ENCODE measurements around the gene H2AZ2. TPM values are rescaled to one million over a fixed set of nuclear protein-coding genes. Genes with fewer than 3 reads are reported as not detected.
"Not testable (repeated sequence)": the region's sequence is repeated elsewhere in the genome, so short reads cannot be mapped to it uniquely, and the experiment has no call there.

Gene H2AZ2
- total and polyA plus RNA-seq, 8 donors, result 32.4 to 194 (median 104) TPM

GRCh38 chr7:44867073-44867995 lies 19.4 kb upstream of the H2AZ2 start:
- Histone ChIP-seq H3K27me3 (no peaks in the 10 kb centered on the region), H3K4me3 (no peak overlapping the region), H3K4me1 (no peaks in the 10 kb centered on the region), H3K27ac (peak overlapping the region in 1 of 5 donors; percentile 29), H3K36me3 (no peaks in the 10 kb centered on the region), H3K9me3 (peaks cover 0 to 11% (median 0%) of the 10 kb centered on the region in 4 donors)
- peak in 1 of 3 donors; percentile 31 for TF ChIP-seq POLR2AphosphoS5 (IDR thresholded peaks at IDR 0.05)
- TF ChIP-seq EP300 (IDR thresholded peaks at IDR 0.05), result no peak
- intact Hi-C loops (cut with DNase I; ENCODE audit: low total_unique reads), result no loop called here
- 61 to 72% (median 65%) methylated on average over 4 of the region's 4 CpGs for WGBS, 5 donors
- no peak for DNase-seq

- intact Hi-C loops (cut with DNase I; ENCODE audit: low total_unique reads); H3K9me3 ChIP-seq; H3K4me1 ChIP-seq; H3K4me3 ChIP-seq; H3K27ac ChIP-seq; H3K36me3 ChIP-seq; DNase-seq: not testable (repeated sequence)
- H3K27me3 ChIP-seq, result peaks cover 0 to 10% (median 0%) of the 10 kb centered on the region in 3 donors
- 52 to 63% (median 55%) methylated on average over 4 of the region's 4 CpGs for WGBS, 5 donors
Observed at GRCh38 chr7:44861949-44862348, 14.1 kb upstream of the H2AZ2 start.

- intact Hi-C loops (cut with DNase I; ENCODE audit: low total_unique reads), result loop anchor here (5.0 to 10.0 kb wide), 3 partner anchors 64 to 277 kb away; no protein-coding TSS in a partner anchor
- H3K36me3 ChIP-seq, result no peaks in the 10 kb centered on the region
- no peak for DNase-seq
- no peak overlapping the region for H3K27ac ChIP-seq
- H3K4me1 ChIP-seq, result peaks cover 0 to 9% (median 0%) of the 10 kb centered on the region in 4 donors
- WGBS, 5 donors, result 78 to 89% (median 83%) methylated on average over 2 of the region's 2 CpGs
- peaks cover 0 to 10% (median 0%) of the 10 kb centered on the region in 3 donors for H3K27me3 ChIP-seq
- TF ChIP-seq POLR2AphosphoS5 (IDR thresholded peaks at IDR 0.05), result no peak
- no peak for TF ChIP-seq EP300 (IDR thresholded peaks at IDR 0.05)
- no peak for TF ChIP-seq POLR2A (IDR thresholded peaks at IDR 0.05)
- TF ChIP-seq CTCF (IDR thresholded peaks at IDR 0.05), result peak in 2 of 7 experiments; percentile 12 to 21
- no peak overlapping the region for H3K4me3 ChIP-seq
- no peaks in the 10 kb centered on the region for H3K9me3 ChIP-seq
Observed at GRCh38 chr7:44858161-44858560, 10.3 kb upstream of the H2AZ2 start.

GRCh38 chr7:44854644-44855364 lies 6.9 kb upstream of the H2AZ2 start:
- TF ChIP-seq POLR2AphosphoS5 (IDR thresholded peaks at IDR 0.05) (no peak), CTCF (IDR thresholded peaks at IDR 0.05) (no peak), POLR2A (IDR thresholded peaks at IDR 0.05) (no peak), EP300 (IDR thresholded peaks at IDR 0.05) (no peak)
- H3K9me3 ChIP-seq, result no peaks in the 10 kb centered on the region
- no peaks in the 10 kb centered on the region for H3K27me3 ChIP-seq
- H3K36me3 ChIP-seq, result no peaks in the 10 kb centered on the region
- no peak overlapping the region for H3K4me3 ChIP-seq
- H3K4me1 ChIP-seq, result peaks cover 0 to 9% (median 0%) of the 10 kb centered on the region in 4 donors
- intact Hi-C loops (cut with DNase I; ENCODE audit: low total_unique reads), result loop anchor here (5.0 to 10.0 kb wide), 3 partner anchors 67 to 280 kb away; no protein-coding TSS in a partner anchor
- WGBS, 5 donors, result 91 to 94% (median 92%) methylated on average over 8 of the region's 8 CpGs
- DNase-seq, result no peak
- H3K27ac ChIP-seq, result no peak overlapping the region

GRCh38 chr7:44853391-44853790 lies 5.5 kb upstream of the H2AZ2 start:
- H3K4me1 ChIP-seq, result peaks cover 0 to 17% (median 10%) of the 10 kb centered on the region in 4 donors
- no peaks in the 10 kb centered on the region for H3K27me3 ChIP-seq
- intact Hi-C loops (cut with DNase I; ENCODE audit: low total_unique reads), result loop anchor here (10.0 kb wide), 2 partner anchors 259 to 281 kb away; no protein-coding TSS in a partner anchor
- TF ChIP-seq CTCF (IDR thresholded peaks at IDR 0.05) (no peak), POLR2AphosphoS5 (IDR thresholded peaks at IDR 0.05) (no peak), EP300 (IDR thresholded peaks at IDR 0.05) (no peak), POLR2A (IDR thresholded peaks at IDR 0.05) (no peak)
- H3K36me3 ChIP-seq, result no peaks in the 10 kb centered on the region
- H3K4me3 ChIP-seq, result no peak overlapping the region
- H3K27ac ChIP-seq, result no peak overlapping the region
- H3K9me3 ChIP-seq, result no peaks in the 10 kb centered on the region
- DNase-seq, result no peak
- WGBS, 5 donors, result 82 to 90% (median 88%) methylated on average over 3 of the region's 3 CpGs
